ENCODE results near the gene SGK1.

DNA sequence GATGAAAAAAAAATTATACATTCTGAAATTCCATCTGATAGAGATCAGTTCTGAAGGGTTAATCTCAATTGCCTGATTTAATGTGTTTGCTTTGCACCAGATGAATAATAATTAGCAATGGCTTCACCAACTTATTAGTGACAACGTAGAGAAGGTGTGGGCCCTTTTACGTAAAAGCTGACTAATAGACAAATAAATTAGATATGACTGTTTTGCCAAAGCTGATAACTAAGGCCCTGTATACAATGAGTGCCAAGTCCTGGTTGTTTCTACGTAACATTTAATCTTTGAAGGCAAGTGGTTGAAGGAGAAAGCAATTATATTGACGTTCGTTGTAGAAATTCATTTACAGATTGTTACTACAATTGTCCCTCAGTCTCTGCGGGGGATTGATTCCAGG, 10.8 kb downstream of the SGK1 start:
- TF ChIP-seq EZH2 (IDR thresholded peaks at IDR 0.05) (no peak), POLR2AphosphoS5 (IDR thresholded peaks at IDR 0.05; ENCODE audit: borderline replicate concordance, low read depth, low read length) (no peak), FOXP2 (optimal IDR thresholded peaks at IDR 0.05; ENCODE audit: control extremely low read depth, extremely low read length, insufficient read depth) (no peak)
